ENCODE results near the gene EXOC6. TPM values are rescaled to one million over a fixed set of nuclear protein-coding genes. Genes with fewer than 3 reads are reported as not detected.

EXOC6 gene
- total and polyA plus RNA-seq, 11 donors = 5.8 to 12.3 (median 9.9) TPM

GRCh38 chr10:92844746-92845145, 3.6 kb upstream of the EXOC6 start:
- 71 to 76% (median 73%) methylated on average over 3 of the region's 3 CpGs for WGBS, 4 donors
- DNase-seq = no peak
- TF ChIP-seq POLR2A (IDR thresholded peaks at IDR 0.05) = no peak
- no peak for TF ChIP-seq CTCF (IDR thresholded peaks at IDR 0.05)
- Histone ChIP-seq H3K4me1 (peaks cover 0 to 45% (median 10%) of the 10 kb centered on the region in 12 donors), H3K36me3 (no peaks in the 10 kb centered on the region), H3K4me3 (no peak overlapping the region), H3K27me3 (no peaks in the 10 kb centered on the region), H3K9me3 (peaks cover 0 to 4% (median 0%) of the 10 kb centered on the region in 12 donors), H3K27ac (no peak overlapping the region)
- no peak for ATAC-seq
- intact Hi-C loops (cut with DNase I) = loop anchor here (5.0 to 10.0 kb wide), 4 partner anchors 33 to 250 kb away; partner anchors contain the start of gene KIF11 (in 3 of the 10)

GRCh38 chr10:92845921-92846320, 2.4 kb upstream of the EXOC6 start:
- peak overlapping the region in 1 of 12 donors; percentile 16 for H3K4me3 ChIP-seq
- H3K36me3 ChIP-seq = no peaks in the 10 kb centered on the region
- H3K4me1 ChIP-seq = peaks cover 0 to 50% (median 10%) of the 10 kb centered on the region in 12 donors
- 80 to 91% (median 84%) methylated on average over 4 of the region's 4 CpGs for WGBS, 4 donors
- DNase-seq (no peak), ATAC-seq (no peak)
- peaks cover 0 to 4% (median 0%) of the 10 kb centered on the region in 12 donors for H3K9me3 ChIP-seq
- TF ChIP-seq POLR2A (IDR thresholded peaks at IDR 0.05) (no peak), CTCF (IDR thresholded peaks at IDR 0.05) (no peak)
- intact Hi-C loops (cut with DNase I) = loop anchor here in 6 of 10 donors (5.0 to 10.0 kb wide), 3 partner anchors 36 to 251 kb away; partner anchors contain the start of gene KIF11 (in 3 of the 6)
- H3K27me3 ChIP-seq = no peaks in the 10 kb centered on the region
- H3K27ac ChIP-seq = peak overlapping the region in 1 of 12 donors; percentile 68

- DNase-seq (no peak), ATAC-seq (no peak)
- intact Hi-C loops (cut with DNase I) = loop anchor here in 6 of 10 donors (5.0 to 10.0 kb wide), 3 partner anchors 36 to 252 kb away; partner anchors contain the start of gene KIF11 (in 3 of the 6)
- Histone ChIP-seq H3K36me3 (no peaks in the 10 kb centered on the region), H3K27me3 (no peaks in the 10 kb centered on the region), H3K4me1 (peaks cover 0 to 50% (median 10%) of the 10 kb centered on the region in 12 donors), H3K4me3 (peak overlapping the region in 1 of 12 donors; percentile 16), H3K9me3 (peaks cover 0 to 4% (median 0%) of the 10 kb centered on the region in 12 donors), H3K27ac (peak overlapping the region in 1 of 12 donors; percentile 68)
- no peak for TF ChIP-seq CTCF (IDR thresholded peaks at IDR 0.05)
- TF ChIP-seq POLR2A (IDR thresholded peaks at IDR 0.05) = no peak
- 56 to 89% (median 74%) methylated on average over 3 of the region's 3 CpGs for WGBS, 4 donors
Measured at GRCh38 chr10:92846344-92846743, 2.0 kb upstream of the EXOC6 start.

GRCh38 chr10:92846854-92847201, 1.5 kb upstream of the EXOC6 start:
- 87 to 98% (median 95%) methylated on average over 2 of the region's 2 CpGs for WGBS, 4 donors
- no peaks in the 10 kb centered on the region for H3K27me3 ChIP-seq
- TF ChIP-seq CTCF (IDR thresholded peaks at IDR 0.05) (no peak), POLR2A (IDR thresholded peaks at IDR 0.05) (no peak)
- H3K9me3 ChIP-seq = peaks cover 0 to 4% (median 0%) of the 10 kb centered on the region in 12 donors
- H3K27ac ChIP-seq = peak overlapping the region in 1 of 12 donors; percentile 68
- ATAC-seq (no peak), DNase-seq (no peak)
- H3K36me3 ChIP-seq = no peaks in the 10 kb centered on the region
- H3K4me1 ChIP-seq = peaks cover 0 to 50% (median 10%) of the 10 kb centered on the region in 12 donors
- H3K4me3 ChIP-seq = no peak overlapping the region
- intact Hi-C loops (cut with DNase I) = loop anchor here in 6 of 10 donors (5.0 to 10.0 kb wide), 3 partner anchors 35 to 252 kb away; partner anchors contain the start of gene KIF11 (in 3 of the 6)

All from heart left ventricle (tissue), 16 donors.